HG02571 (cell line): ENCODE results near the gene FHOD3.
"Not testable (repeated sequence)": the region's sequence is repeated elsewhere in the genome, so short reads cannot be mapped to it uniquely, and the experiment has no call there.

Experiments used
- ATAC-seq: cut with Tn5 transposase; IDR thresholded peaks from one replicate; pipeline ENCODE4 v1.9.1; 2021; ENCODE audit warnings: mild to moderate bottlenecking, moderate library complexity; ENCODE audit not compliant: unreplicated experiment

Gene FHOD3

DNA sequence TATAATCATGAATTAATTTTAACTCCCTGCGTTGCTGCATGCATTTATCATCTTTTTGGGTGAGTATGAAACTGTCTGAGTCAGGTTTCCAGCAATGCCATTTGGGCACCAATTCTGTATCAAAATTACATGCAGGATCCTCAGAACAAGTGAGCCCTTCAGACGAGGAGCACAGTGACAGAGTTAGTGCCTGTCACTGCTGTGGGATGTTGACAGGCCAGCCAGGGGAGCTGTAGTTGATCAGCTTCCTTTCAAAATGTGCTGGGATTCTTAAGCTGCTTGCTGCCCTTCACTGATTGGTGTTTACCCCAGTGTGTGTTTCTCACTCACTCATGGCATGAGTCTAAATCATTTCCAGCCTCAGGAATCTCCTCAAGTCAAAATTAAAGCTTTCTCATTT is 422.1 kb downstream of the FHOD3 start:
- no peak for ATAC-seq

GRCh38 chr18:36721351-36721750 is 423.8 kb downstream of the FHOD3 start:
- not testable (repeated sequence) for ATAC-seq

GRCh38 chr18:36724169-36724568 is 426.7 kb downstream of the FHOD3 start:
- ATAC-seq: no peak

GRCh38 chr18:36724591-36725001 is 427.1 kb downstream of the FHOD3 start:
- no peak for ATAC-seq

- ATAC-seq: no peak
Measured at GRCh38 chr18:36728345-36728744, 430.8 kb downstream of the FHOD3 start.

- no peak for ATAC-seq
Measured at GRCh38 chr18:36729197-36729596, 431.7 kb downstream of the FHOD3 start.

- no peak for ATAC-seq
Measured at GRCh38 chr18:36732264-36732663, 434.8 kb downstream of the FHOD3 start.

- no peak for ATAC-seq
Measured at GRCh38 chr18:36733150-36733549, 435.6 kb downstream of the FHOD3 start.

GRCh38 chr18:36734596-36734995 is 437.1 kb downstream of the FHOD3 start:
- no peak for ATAC-seq

- no peak for ATAC-seq
Measured at GRCh38 chr18:36735130-36735529, 437.6 kb downstream of the FHOD3 start.

DNA sequence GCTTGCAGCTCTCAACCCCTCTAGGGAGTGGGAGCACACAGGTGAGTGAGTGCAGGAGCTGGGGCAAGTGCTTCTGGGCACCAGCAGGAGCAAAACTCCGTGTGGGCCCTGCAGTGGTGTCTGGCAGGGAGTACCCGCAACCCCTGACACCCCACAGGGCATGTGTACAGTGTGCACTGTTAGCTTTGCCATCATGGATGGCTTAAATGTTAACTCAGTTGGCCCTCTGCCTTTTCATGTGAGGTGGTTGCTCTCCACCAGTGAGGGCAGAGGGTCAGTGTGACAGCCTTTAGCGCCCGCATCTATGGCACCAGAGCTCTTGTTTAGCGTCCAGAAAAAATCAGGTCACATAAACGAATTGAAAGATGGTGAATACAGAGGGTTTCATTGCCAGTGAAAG is 438.6 kb downstream of the FHOD3 start:
- ATAC-seq: no peak

DNA sequence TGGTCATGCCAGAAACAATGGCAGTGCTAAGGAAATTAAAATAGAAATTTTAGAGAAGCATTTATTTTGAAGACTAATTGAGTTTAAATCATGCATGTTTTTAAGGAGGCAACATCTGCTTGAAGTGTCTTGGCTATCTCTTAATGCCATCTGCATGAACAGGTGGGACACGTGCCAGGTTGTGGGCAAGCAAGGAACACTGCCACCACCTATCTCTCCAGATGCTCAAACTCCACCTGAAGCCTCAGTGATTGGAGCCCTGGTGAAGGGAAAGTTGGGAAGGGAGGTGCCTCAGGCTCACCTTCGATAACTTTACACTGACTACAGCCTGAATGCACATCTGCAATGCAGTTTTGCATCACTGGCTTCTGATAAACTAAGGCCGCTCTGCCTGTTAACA is 439.8 kb downstream of the FHOD3 start:
- ATAC-seq: no peak

DNA sequence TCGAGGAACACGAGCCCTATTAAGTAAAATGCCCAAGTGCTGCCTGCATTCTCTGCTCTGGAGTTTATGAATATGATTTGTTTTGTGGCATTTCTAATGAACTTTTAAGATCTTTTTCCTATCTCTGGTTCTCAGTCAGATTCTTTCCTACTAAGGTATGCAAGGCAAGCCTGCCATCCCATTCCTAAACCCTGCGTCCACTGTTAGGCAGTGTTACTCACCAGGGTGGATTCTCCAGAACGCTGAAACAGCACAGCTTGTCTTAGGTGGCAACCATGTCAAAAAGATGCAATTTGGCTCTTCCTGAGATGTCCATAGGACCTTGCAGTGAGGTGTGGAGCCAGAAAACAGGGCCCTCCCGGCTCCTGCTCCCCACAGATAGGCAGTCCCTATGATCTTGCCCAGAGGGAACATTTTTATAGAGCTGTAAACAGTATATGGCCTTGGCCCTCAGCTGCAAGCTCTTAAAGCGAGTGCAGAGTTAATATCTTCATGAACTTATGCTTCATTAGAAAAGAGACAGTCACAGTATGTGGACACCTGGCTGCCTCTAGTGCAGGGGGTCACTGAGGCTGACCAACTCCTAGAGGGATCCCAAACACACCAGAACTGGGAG is 446.9 kb downstream of the FHOD3 start:
- no peak for ATAC-seq

GRCh38 chr18:36745219-36745975 is 447.9 kb downstream of the FHOD3 start:
- ATAC-seq: no peak

DNA sequence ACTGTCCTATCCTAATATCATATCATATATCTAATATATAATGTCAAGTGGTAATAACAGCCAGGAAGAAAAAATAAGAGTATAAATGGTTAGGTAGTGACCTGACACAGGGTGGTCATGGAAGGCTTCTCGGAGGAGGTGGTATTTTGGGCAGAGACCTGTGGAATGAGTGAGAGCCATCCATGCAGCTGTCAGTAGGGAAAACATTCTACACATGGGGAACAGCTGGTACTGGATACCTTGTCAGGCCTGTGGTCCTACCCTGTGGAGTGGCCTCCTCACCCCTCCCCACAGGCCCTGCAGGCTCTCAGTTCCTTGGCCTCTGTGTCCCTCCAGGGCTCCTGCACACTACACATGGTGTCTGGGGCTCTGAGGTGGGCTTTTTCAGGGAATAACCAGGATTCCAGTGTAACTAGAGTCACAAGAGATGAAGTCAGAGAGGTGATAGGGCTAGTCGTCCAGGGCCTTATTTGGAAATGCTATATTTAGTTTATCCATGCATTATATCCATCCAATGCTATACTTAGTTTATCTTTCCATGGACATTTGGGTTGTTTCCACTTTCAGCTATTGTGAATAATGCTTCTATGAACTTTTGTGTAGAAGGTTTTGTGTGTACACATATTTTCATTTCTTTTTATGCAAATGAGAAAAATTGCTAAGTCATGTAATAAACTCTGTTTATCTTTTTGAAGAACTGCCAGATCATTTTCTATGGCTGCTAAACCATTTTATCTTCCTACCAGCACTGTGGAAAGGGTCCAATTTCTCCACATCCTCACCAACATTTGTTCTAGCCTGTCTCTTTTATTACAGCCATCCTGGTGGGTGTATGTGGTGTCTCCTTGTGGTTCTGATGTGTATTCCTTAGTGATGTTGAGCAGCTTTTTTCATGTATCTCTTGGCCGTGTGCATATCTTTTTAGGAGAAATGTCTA is 455.7 kb downstream of the FHOD3 start:
- ATAC-seq: no peak

DNA sequence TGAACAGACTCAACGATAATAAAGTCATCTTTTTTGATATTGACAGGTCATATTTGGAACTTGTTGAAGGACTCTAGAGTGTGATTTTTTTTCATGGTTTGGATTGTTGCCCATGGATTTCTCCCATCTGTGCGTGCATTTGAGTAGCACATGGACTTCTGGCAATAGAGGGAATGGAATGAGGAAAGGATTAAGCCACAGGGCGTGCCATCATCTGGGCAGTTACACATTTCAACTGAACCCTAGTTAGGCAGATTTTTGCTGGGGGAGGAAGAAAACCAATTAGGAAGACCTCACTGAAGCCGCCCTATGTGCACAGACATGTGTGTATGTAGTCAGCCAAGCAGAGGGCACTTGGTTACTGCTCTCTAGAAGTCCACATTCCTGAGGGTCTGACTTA is 458.7 kb downstream of the FHOD3 start:
- no peak for ATAC-seq

DNA sequence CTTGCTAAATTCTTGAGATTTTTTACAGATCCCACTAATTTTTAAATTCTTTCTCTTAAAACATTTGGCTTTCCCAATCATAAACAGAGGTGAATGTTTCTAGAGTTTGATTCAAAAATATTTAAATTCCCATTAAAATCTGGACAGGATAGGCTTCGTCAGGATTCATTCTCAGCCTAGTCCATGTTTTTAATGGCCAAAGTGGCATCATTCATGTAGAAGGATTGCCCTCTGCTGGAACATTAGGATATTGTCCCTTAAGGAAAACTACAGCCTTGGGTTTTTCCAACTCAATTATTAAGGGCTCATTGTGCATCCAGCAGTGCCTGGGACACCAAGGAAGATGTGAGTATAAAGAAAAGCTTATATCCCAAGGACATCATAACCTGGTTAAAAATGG is 459.6 kb downstream of the FHOD3 start:
- no peak for ATAC-seq

DNA sequence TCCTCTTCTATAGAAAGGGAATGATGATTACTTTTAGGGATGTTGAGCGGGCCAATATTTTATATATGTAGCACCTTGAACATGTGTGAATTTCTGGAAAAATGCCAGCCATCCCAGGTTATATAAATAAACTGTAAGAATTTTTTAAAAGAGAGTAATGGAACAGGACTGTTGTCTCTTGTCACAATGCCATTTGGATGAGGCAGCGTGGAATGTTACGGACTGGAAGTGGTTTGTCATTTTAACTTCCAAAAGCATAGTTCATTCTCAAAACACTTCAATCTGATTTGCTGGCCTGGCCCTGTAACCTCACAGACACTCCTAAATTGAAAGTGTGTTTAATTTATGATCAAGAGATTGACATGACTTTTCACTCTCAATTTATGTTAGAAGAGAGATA is 460.5 kb downstream of the FHOD3 start:
- no peak for ATAC-seq

DNA sequence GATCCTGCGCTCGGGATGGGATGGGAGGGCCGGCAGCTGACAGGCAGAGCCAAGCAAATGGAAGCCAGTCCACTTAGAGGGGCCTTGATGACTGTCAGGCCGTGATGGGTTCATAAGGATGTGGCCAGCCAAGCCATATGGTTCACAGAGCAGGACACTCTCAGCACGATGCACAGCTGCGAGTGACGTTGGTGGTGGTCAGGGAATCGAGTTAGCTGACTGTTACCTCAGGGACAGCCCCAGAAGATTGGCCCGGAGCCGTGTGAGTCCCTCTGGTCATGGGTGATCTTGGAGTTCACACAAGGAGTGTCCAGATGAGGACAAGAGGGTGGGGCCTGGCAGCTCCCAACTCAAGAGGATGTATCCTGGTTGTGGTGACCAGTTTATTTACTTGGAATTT is 461.1 kb downstream of the FHOD3 start:
- no peak for ATAC-seq

GRCh38 chr18:36759167-36759776 is 461.8 kb downstream of the FHOD3 start:
- no peak for ATAC-seq

DNA sequence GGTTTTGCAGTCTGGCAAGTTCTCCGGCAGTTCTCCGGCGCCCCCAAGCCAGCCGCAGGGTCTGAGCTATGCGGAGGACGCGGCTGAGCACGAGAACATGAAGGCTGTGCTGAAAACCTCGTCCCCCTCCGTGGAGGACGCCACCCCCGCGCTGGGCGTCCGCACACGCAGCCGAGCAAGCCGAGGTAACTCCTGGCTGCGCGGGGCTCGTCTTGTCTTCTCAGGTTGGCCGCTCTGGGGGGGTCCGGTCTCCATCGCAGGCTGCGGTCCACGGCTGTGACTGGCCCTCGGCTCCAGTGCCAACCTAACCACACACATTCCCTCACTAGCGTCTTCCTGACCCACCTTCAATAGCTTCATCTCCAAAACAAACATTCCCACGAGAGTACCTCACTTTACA is 463.1 kb downstream of the FHOD3 start:
- no peak for ATAC-seq
